Neural progenitor cell (in vitro differentiated cells): ENCODE data around the gene CHCHD1.
"Not testable (repeated sequence)": the region's sequence is repeated elsewhere in the genome, so short reads cannot be mapped to it uniquely, and the experiment has no call there.

Experiments used
- EZH2 ChIP-seq: fragments of 200-600 bp; sonication (generic); IDR thresholded peaks from 2 replicates; pipeline ENCODE4 v1.6.1; 2017; ENCODE audit warnings: antibody characterized with exemption, mild to moderate bottlenecking, moderate library complexity
- EZH2phosphoT487 ChIP-seq: fragments of 200-600 bp; sonication (generic); IDR thresholded peaks from 2 replicates; pipeline ENCODE4 v1.6.1; 2017; ENCODE audit warnings: antibody characterized with exemption
- TF ChIP-seq, protein P1 (sequence below): fragments of 200-600 bp; sonication (generic); IDR thresholded peaks from 2 replicates; pipeline ENCODE4 v1.5.1; 2017; ENCODE audit warnings: antibody characterized with exemption, mild to moderate bottlenecking

DNA sequence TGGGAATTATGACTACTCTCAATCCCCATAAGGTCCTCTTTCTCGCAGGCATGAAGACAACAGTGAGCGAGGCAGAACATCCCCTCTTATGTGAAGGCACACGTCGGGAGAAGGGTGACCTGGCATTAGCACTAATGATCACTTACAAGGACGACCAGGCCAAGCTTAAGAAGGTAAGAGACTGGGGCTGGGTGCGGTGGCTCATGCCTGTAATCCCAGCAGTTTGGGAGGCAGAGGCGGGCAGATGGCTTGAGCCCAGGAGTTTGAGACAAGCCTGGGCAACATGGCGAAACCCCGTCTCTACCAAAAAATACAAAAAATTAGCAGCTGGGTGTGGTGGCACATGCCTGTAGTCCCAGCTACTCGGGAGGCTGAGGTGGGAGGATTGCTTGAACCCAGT, 13.6 kb downstream of the CHCHD1 start:
- TF ChIP-seq, protein P1, sequence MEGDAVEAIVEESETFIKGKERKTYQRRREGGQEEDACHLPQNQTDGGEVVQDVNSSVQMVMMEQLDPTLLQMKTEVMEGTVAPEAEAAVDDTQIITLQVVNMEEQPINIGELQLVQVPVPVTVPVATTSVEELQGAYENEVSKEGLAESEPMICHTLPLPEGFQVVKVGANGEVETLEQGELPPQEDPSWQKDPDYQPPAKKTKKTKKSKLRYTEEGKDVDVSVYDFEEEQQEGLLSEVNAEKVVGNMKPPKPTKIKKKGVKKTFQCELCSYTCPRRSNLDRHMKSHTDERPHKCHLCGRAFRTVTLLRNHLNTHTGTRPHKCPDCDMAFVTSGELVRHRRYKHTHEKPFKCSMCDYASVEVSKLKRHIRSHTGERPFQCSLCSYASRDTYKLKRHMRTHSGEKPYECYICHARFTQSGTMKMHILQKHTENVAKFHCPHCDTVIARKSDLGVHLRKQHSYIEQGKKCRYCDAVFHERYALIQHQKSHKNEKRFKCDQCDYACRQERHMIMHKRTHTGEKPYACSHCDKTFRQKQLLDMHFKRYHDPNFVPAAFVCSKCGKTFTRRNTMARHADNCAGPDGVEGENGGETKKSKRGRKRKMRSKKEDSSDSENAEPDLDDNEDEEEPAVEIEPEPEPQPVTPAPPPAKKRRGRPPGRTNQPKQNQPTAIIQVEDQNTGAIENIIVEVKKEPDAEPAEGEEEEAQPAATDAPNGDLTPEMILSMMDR: not testable (repeated sequence)
- not testable (repeated sequence) for TF ChIP-seq EZH2phosphoT487, EZH2
